ENCODE results near the gene METAP1.
"Not testable (repeated sequence)": the region's sequence is repeated elsewhere in the genome, so short reads cannot be mapped to it uniquely, and the experiment has no call there.

The METAP1 gene

DNA sequence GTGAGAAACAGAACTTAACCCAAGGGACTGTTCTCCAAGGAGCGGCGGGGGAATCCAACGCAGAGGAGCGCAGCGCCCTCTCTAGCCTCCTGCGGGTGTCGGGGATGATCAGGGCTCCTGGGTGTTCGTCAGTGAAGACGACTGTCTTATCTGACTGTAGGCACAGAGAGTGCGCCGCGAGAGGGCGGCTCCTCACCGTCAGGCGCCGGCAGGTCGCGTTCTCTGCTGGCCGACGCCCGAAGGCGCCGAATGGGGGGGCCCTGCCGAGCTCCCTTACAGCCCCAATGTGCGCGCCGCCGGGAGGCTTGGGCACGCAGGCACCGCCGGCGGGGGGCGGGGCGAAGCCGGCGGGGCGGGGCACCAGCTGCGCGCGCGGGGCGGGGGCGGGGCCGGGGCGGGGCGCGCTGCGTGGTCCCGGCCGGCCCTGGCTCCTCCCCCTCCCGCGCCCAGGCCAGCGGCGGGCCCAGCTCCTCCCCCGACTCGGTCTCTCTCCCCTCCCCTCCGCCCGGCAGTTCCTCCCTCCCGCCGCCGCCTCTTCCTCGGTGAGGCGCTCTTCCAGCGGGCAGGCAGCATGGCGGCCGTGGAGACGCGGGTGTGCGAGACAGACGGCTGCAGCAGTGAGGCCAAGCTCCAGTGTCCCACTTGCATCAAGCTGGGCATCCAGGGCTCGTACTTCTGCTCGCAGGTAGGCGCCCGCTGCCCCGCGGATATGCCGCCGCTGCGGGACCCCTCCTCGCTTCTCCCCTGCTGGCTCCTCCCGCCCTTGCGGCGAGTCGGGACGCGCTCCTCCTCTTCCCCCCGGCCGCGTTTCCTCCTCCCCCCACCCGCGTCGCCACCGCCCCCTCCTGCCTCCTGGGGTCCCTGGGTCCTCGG lies at the start of gene METAP1:
Gene METAP1 (plus strand): TSS at position 539 of the 873 bp plus-strand sequence. CDS start 33 bp downstream, at position 572.
- in situ Hi-C loops (cut with HindIII; ENCODE audit: low sequenced_read_pairs), result no loop called here

DNA sequence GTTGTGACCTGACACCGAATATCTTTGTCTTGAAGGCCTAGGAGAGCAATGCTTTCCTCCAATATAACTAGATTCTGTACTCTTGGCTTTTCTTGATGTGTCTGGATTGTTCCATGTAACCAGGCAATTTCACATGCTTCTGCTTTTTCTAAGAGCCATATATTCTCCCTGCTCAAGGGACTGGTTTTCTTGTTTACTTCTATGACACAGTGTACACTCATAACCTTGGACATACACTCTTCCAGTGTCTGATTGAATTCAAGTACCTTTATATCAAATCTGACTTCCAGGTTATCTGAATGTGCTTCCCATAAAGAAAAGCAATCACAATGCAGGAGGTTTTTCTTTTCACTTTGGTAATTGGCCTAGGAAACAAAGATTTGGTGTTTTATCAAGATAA lies 49.2 kb upstream of the METAP1 start:
- in situ Hi-C loops (cut with HindIII; ENCODE audit: low sequenced_read_pairs), result no loop called here

DNA sequence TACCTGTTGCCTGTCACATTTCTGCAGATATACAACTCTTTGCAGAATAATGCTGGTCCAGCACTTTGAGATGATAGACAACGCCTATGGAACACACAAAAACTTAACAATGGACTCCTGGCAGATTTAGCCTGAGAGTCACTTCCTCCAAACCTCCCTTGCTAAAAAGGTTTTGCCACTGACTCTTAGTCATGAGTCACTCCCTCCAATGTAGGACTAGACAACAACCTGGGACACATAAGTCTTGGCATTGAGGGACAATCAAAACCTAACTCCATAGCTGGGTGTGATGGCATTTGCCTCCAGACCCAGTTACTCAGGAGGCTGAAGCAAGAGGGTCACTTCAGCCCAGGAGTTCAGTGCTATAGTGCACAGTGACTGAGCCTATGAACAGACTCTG lies 44.6 kb upstream of the METAP1 start:
- in situ Hi-C loops (cut with HindIII; ENCODE audit: low sequenced_read_pairs), result no loop called here

DNA sequence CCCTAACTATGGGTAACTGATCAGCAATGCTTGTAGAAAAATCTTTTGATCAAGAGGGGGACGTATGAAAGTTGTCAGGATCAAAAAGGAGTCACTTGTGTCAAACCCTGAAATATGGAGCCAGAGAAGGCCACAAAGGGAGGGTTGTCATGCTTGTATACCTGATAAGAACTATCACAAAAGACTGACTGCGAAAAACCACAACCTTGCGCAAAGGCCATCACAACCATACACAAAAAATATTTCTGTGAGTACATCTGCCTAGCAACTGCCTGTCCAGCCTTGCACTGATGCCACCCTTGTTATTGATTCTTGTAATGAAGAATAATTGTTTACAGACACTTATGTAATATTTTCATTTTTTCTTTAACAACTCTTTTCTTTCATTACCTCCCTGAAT lies 43.8 kb upstream of the METAP1 start:
- in situ Hi-C loops (cut with HindIII; ENCODE audit: low sequenced_read_pairs), result no loop called here

GRCh38 chr4:98955229-98955628 lies 40.3 kb upstream of the METAP1 start:
- in situ Hi-C loops (cut with HindIII; ENCODE audit: low sequenced_read_pairs), result no loop called here

- in situ Hi-C loops (cut with HindIII; ENCODE audit: low sequenced_read_pairs), result no loop called here
Measured at GRCh38 chr4:98958065-98958464, 37.5 kb upstream of the METAP1 start.

- in situ Hi-C loops (cut with HindIII; ENCODE audit: low sequenced_read_pairs), result no loop called here
Measured at GRCh38 chr4:98959411-98959810, 36.1 kb upstream of the METAP1 start.

GRCh38 chr4:98961770-98962169 lies 33.8 kb upstream of the METAP1 start:
- in situ Hi-C loops (cut with HindIII; ENCODE audit: low sequenced_read_pairs), result no loop called here

GRCh38 chr4:98963538-98964433 lies 31.7 kb upstream of the METAP1 start:
- in situ Hi-C loops (cut with HindIII; ENCODE audit: low sequenced_read_pairs), result no loop called here

- in situ Hi-C loops (cut with HindIII; ENCODE audit: low sequenced_read_pairs), result no loop called here
Measured at GRCh38 chr4:98966926-98967325, 28.6 kb upstream of the METAP1 start.

- in situ Hi-C loops (cut with HindIII; ENCODE audit: low sequenced_read_pairs), result no loop called here
Measured at GRCh38 chr4:98967786-98968329, 27.7 kb upstream of the METAP1 start.

DNA sequence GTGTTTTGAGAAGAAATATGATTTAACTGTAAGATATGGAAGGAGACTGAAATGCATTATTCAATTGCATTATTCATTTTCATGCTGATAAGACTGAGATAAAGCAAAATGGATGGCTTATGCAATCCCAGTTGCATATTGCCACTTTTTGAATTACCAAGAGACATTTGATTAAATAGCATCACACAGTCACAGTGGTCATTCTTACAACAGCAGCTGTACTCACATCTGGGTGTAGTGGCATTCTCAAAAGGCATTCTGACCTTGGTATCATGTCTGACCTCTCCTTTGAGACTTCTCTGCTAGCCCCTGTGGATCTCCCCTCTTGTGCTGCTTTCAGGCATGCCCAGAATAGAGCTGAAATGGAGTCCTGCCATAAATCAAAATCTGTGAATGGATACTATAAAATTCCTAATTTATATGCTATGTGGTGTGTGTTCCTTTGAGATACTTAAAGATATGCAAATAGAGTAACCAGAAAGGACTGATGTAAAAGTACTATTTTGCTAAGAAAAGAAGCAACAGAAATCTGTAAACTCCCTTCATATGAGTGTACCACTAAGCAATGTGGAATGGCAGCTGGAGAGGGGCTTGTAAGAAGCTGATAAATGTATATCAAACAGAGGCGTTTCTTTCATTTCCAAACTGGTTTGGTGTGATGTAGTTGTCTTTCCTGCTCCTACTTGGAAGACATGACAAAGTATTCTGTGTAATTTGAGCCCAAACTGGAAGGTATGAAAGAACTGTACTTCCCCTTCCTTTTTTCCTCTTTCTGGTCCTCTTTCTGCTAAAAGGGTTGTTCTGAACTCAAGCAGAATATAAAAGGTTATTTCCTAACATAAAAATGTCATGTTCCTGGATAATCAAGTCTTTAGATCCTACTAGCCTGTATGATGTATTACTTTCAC lies 25.4 kb upstream of the METAP1 start:
- in situ Hi-C loops (cut with HindIII; ENCODE audit: low sequenced_read_pairs), result no loop called here

DNA sequence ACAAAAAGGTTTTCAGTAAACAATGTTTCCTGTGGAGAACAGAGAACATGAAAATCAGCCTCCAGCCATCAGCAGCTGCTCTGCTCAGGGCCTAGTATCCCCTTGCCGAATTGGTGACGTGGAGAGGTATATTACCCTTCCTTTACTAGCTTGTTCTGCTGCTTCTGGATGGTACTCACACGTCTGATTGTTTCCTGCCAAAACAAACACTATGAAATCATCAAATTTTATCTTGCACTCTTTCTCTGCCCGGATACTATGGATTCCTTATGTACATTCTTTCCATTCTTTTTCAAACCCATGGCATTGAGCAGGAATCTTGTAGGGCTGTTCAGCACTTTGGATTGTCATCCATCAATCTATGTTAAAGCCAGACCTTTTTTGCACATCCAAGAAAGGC lies 18.8 kb upstream of the METAP1 start:
- in situ Hi-C loops (cut with HindIII; ENCODE audit: low sequenced_read_pairs), result no loop called here

DNA sequence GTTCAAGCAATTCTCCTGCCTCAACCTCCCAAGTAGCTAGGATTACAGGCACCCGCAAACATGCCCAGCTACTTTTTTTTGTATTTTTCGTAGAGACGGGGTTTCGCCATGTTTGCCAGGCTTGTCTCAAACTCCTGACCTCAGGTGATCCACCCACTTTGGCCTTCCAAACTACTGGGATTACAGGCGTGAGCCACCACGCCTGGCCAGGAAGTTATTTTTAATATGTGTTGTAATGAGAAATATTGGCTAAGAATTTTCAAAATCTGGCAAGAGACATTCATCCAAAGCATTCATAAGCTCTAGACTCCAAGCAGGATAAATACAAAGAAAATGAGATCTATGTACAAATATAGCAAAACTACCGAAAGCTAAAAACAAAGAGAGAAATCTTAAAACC lies 18.0 kb upstream of the METAP1 start:
- in situ Hi-C loops (cut with HindIII; ENCODE audit: low sequenced_read_pairs), result no loop called here

GRCh38 chr4:98987720-98988119 lies 7.8 kb upstream of the METAP1 start:
- in situ Hi-C loops (cut with HindIII; ENCODE audit: low sequenced_read_pairs), result no loop called here

GRCh38 chr4:98992835-98993234 lies 2.7 kb upstream of the METAP1 start:
- in situ Hi-C loops (cut with HindIII; ENCODE audit: low sequenced_read_pairs), result not testable (repeated sequence)

GRCh38 chr4:98993419-98994071 lies 2.0 kb upstream of the METAP1 start:
- in situ Hi-C loops (cut with HindIII; ENCODE audit: low sequenced_read_pairs), result no loop called here

GRCh38 chr4:98994474-98995182 lies 893 bp upstream of the METAP1 start:
- in situ Hi-C loops (cut with HindIII; ENCODE audit: low sequenced_read_pairs), result no loop called here

GRCh38 chr4:98996056-98996764 lies 689 bp downstream of the METAP1 start:
- in situ Hi-C loops (cut with HindIII; ENCODE audit: low sequenced_read_pairs), result no loop called here

All from DLD1 (cell line).